Hepatocyte (in vitro differentiated cells): ENCODE results near the gene ADIPOR2. TPM values are rescaled to one million over a fixed set of nuclear protein-coding genes. Genes with fewer than 3 reads are reported as not detected.

Experiments
- DNase-seq: peaks from one replicate; pipeline ENCODE4 v3.0.0-alpha.2; 2016; ENCODE audit warnings: low spot score
- H2AFZ ChIP-seq: fragments of 200-600 bp; sonication (generic); 2 replicates; pipeline ENCODE4 v1.6.0; 2016; ENCODE audit warnings: antibody characterized with exemption, mild to moderate bottlenecking
- H3K27ac ChIP-seq: fragments of 200-600 bp; sonication (generic); 2 replicates; pipeline ENCODE4 v1.5.1; 2016; ENCODE audit warnings: mild to moderate bottlenecking
- H3K27me3 ChIP-seq: fragments of 200-600 bp; sonication (generic); 2 replicates; pipeline ENCODE4 v1.6.1; 2016
- H3K36me3 ChIP-seq: fragments of 200-600 bp; sonication (generic); replicated peaks from 2 replicates; pipeline ENCODE4 v1.5.1; 2016; ENCODE audit warnings: low read depth; ENCODE audit not compliant: insufficient read depth
- H3K4me1 ChIP-seq: fragments of 200-600 bp; sonication (generic); 2 replicates; pipeline ENCODE4 v1.5.1; 2016; ENCODE audit warnings: mild to moderate bottlenecking, moderate library complexity; ENCODE audit not compliant: insufficient read depth
- H3K4me2 ChIP-seq: fragments of 200-600 bp; sonication (generic); 2 replicates; pipeline ENCODE4 v1.6.0; 2016
- H3K4me3 ChIP-seq: fragments of 200-600 bp; sonication (generic); 2 replicates; pipeline ENCODE4 v1.5.1; 2016; ENCODE audit warnings: mild to moderate bottlenecking
- H3K79me2 ChIP-seq: fragments of 200-600 bp; sonication (generic); 2 replicates; pipeline ENCODE4 v1.6.0; 2017; ENCODE audit warnings: mild to moderate bottlenecking
- H3K9me2 ChIP-seq: fragments of 200-600 bp; sonication (generic); replicated peaks from 2 replicates; pipeline ENCODE4 v1.6.0; 2017; ENCODE audit warnings: mild to moderate bottlenecking; ENCODE audit not compliant: insufficient read depth
- H3K9me3 ChIP-seq: fragments of 200-600 bp; sonication (generic); 2 replicates; pipeline ENCODE4 v1.5.1; 2016; ENCODE audit warnings: low read depth, mild to moderate bottlenecking
- H4K20me1 ChIP-seq: fragments of 200-600 bp; sonication (generic); 2 replicates; pipeline ENCODE4 v1.6.0; 2016; ENCODE audit warnings: mild to moderate bottlenecking; ENCODE audit not compliant: insufficient read depth, poor library complexity, severe bottlenecking
- EZH2 ChIP-seq: fragments of 200-600 bp; sonication (generic); IDR thresholded peaks from 2 replicates; pipeline ENCODE4 v1.6.1; 2016; ENCODE audit warnings: antibody characterized with exemption, mild to moderate bottlenecking, borderline replicate concordance
- EZH2phosphoT487 ChIP-seq: fragments of 200-600 bp; sonication (generic); IDR thresholded peaks from one replicate; pipeline ENCODE4 v1.6.1; 2018; ENCODE audit warnings: antibody characterized with exemption, mild to moderate bottlenecking, low read depth, moderate library complexity; ENCODE audit not compliant: unreplicated experiment, severe bottlenecking
- WGBS: methylation state at CpG from one replicate; pipeline ENCODE4 v1.1.6; 2016; ENCODE audit warnings: low lambda C conversion rate; ENCODE audit errors: missing lambda C conversion rate; 5-methylcytosine and 5-hydroxymethylcytosine counted together
- polyA plus RNA-seq: library from polyadenylated mRNA; unstranded; fragments of >200 nt; fragmentation: Nextera tagmentation; extraction: Ambion mirVana; gene quantifications from 2 replicates; pipeline ENCODE4 v1.2.1, GENCODE V29; 2016
- total RNA-seq: library from RNA; depleted of rRNA; stranded (reverse); fragments of >200 nt; gene quantifications from 2 replicates; pipeline ENCODE4 v1.2.3, GENCODE V29; 2014
- TF ChIP-seq, protein P1 (sequence below): fragments of 200-600 bp; sonication (generic); IDR thresholded peaks from 2 replicates; pipeline ENCODE4 v1.5.1; 2016; ENCODE audit warnings: antibody characterized with exemption, mild to moderate bottlenecking; ENCODE audit not compliant: poor library complexity

ADIPOR2 gene
- total and polyA plus RNA-seq, 2 experiments from 2014 or later, result 10.4 to 47.3 TPM

DNA sequence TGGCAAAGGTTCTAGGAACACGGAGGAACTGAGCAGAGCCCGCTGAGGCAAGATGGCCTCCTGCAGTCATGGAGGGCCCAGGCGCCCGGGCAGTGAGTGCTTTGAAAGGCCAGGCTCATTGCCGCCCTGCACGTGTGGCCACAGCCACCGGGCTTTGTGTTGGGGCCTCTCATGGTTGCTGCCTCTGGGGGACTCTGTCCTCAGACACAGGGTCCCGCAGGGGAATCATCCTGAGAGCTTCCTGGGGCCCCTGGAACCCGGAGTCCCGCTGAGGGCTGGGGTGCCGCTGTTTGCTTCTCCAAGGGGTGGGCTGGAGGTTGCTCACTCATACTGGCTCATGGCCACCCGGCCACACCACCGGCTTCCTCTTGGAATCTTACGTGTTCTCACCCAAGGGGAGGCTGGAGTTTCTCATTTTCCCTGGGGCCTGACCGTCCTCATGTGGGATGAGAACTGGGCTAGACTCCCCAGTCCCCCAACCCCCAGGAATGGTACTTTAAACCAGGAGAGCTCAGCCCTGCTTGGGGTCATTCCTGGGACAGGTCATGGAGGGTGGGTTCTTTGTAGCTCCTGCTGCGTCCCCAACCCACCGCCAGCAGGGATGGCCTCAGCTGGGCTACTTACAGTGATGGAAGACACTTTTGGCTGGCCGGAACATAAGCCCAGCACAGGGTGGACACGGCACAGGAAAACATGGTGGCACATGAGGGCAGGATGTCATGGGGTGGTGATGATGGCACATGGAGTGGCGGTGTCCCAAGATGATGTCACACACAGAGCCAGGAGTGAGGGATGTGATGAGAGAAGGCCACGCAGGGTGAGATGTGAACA is 108.4 kb downstream of the ADIPOR2 start:
- Histone ChIP-seq H3K27ac (no peak overlapping the region), H3K9me2 (no peaks in the 10 kb centered on the region), H3K4me3 (no peak overlapping the region), H3K79me2 (no peaks in the 10 kb centered on the region), H3K4me2 (no peak overlapping the region), H3K9me3 (no peaks in the 10 kb centered on the region), H3K36me3 (no peaks in the 10 kb centered on the region), H3K4me1 (peaks cover 4% of the 10 kb centered on the region), H3K27me3 (no peaks in the 10 kb centered on the region), H2AFZ (no peak overlapping the region), H4K20me1 (no peaks in the 10 kb centered on the region)
- no peak for DNase-seq
- TF ChIP-seq, protein P1, sequence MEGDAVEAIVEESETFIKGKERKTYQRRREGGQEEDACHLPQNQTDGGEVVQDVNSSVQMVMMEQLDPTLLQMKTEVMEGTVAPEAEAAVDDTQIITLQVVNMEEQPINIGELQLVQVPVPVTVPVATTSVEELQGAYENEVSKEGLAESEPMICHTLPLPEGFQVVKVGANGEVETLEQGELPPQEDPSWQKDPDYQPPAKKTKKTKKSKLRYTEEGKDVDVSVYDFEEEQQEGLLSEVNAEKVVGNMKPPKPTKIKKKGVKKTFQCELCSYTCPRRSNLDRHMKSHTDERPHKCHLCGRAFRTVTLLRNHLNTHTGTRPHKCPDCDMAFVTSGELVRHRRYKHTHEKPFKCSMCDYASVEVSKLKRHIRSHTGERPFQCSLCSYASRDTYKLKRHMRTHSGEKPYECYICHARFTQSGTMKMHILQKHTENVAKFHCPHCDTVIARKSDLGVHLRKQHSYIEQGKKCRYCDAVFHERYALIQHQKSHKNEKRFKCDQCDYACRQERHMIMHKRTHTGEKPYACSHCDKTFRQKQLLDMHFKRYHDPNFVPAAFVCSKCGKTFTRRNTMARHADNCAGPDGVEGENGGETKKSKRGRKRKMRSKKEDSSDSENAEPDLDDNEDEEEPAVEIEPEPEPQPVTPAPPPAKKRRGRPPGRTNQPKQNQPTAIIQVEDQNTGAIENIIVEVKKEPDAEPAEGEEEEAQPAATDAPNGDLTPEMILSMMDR, result no peak
- TF ChIP-seq EZH2phosphoT487 (no peak), EZH2 (no peak)
- WGBS, result 91% methylated on average over 21 of the region's 21 CpGs

DNA sequence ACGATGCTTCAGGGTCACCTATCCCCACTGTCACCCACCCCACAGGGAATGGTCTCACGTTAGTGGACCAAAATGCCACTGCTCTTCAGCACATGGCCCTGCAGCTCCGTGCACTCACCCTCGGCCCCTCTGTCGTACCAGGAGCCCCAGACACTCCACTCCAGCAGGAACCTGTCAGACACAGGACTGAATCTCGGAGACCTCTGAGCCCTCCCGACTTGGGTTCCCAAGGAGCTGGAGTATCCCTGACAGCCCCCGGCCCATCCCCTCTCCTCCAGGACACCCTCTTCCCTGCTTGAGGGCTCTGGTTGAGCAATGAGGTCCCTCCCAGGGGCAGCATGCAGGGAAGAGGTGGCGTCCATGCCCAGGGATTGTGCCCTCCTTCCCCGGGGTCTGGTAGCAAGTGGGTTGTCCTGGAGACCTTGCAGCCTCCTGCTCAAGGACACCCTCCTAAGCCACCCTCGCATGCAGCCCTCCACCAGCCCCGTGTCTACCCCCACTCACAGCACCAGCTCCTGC is 109.1 kb downstream of the ADIPOR2 start:
- no peak overlapping the region for H2AFZ ChIP-seq
- no peaks in the 10 kb centered on the region for H4K20me1 ChIP-seq
- TF ChIP-seq, protein P1, result no peak
- no peak for TF ChIP-seq EZH2
- no peak for TF ChIP-seq EZH2phosphoT487
- H3K27ac ChIP-seq, result no peak overlapping the region
- H3K79me2 ChIP-seq, result no peaks in the 10 kb centered on the region
- H3K4me1 ChIP-seq, result peaks cover 4% of the 10 kb centered on the region
- no peak overlapping the region for H3K4me2 ChIP-seq
- H3K9me2 ChIP-seq, result no peaks in the 10 kb centered on the region
- H3K4me3 ChIP-seq, result no peak overlapping the region
- no peaks in the 10 kb centered on the region for H3K36me3 ChIP-seq
- H3K9me3 ChIP-seq, result no peaks in the 10 kb centered on the region
- H3K27me3 ChIP-seq, result no peaks in the 10 kb centered on the region
- no peak for DNase-seq
- WGBS, result 95% methylated on average over 11 of the region's 12 CpGs

DNA sequence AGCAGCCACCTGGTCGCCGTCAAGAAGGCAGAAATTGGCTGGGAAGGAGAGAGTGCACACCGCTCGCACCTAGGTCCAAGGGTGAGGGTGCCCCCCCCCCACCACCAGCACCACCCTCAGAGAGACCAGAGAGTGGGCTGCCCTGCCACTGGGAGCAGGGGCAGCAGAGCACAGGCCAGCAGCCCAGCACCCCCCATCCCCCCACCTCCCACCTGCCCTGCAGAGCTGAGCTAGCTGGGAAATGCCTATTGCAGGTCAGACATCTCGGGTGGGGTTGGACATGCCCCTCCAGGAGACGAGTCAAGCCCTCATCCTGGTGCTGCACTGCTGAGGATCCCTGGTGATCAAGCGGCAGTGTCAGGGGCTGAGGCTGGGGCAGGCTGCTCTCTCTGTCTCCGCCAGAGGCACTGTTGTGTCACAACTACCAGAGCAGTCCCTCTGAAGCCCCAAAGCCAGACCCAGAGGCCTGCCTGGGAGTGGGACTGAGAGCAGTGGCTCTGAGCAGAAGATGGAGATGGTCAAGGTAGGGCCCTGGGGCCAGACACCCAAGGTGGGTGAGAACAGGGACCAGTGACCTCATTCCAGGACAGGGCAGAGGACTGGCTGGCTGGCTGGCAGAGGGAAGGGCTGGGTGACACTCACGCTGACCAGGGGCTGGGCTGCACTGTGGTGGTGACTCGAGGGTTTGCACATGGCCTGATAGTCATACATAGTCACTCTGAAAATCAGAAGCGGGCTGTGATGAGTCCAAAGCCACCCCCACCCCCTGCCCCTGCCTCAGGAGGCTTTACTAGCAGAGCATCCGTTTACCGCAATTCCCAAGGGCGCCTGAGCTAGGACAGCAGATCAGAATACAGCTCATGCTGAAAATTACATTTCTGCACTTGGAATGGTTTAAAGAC is 109.8 kb downstream of the ADIPOR2 start:
- Histone ChIP-seq H3K9me2 (no peaks in the 10 kb centered on the region), H3K4me2 (no peak overlapping the region), H3K79me2 (no peaks in the 10 kb centered on the region), H3K27ac (no peak overlapping the region), H4K20me1 (no peaks in the 10 kb centered on the region), H3K36me3 (no peaks in the 10 kb centered on the region), H3K27me3 (no peaks in the 10 kb centered on the region), H3K4me3 (no peak overlapping the region), H2AFZ (no peak overlapping the region), H3K4me1 (peaks cover 3% of the 10 kb centered on the region), H3K9me3 (no peaks in the 10 kb centered on the region)
- 65% methylated on average over 10 of the region's 14 CpGs for WGBS
- no peak for TF ChIP-seq EZH2
- TF ChIP-seq, protein P1, result peak; percentile 21
- DNase-seq, result no peak
